Measurements from ENCODE around the gene PIK3R6.

The PIK3R6 gene

DNA sequence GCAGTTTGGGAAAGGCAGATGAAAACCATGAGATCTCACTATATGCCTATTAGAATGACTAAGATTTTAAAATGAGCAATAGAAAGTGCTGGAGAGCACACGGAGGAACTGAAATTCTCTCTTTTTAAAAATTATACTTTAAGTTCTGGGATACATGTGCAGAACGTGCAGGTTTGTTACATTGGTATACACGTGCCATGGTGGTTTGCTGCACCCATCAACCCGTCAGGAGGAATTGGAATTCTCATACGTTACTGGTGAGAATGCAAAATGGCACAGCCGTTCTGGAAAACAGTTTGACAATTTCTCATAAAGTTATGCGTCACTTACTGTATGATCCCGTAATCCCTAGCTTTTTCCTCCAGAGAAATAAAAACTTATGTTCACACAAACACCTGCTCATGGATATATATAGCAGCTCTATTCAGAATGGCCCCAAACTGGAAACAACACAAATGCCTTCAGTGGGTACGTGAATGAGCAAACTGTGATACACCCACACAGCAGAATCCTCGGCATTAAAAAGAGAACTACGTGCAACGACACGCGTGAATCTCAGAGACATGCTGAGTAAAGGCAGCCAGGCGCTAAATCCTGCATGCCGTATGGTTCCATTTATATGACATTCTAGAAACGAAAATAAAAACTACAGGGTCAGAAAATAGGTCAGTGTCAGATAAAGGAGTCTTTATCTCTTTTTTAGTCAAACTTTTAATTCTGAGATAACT lies 11.8 kb downstream of the PIK3R6 start:
- DNase-seq (ENCODE audit: low read depth), result no peak

DNA sequence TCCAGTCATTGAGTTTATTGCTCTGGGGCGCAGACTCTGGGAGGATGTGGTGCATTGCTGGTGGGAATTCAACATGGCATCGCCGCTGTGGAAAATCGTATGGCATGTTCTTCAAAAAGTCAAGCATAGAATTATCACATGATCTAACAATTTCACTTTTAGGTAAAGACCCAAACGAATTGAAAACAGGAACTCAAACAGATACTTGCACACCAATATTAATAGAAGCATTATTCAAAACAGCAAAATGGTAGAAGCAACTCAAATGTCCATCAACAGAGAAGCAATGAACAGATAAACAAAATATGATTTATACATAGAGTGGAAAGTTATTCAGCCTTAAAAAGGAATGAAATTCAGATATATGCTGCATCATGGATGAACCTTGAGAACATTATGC lies 15.9 kb downstream of the PIK3R6 start:
- DNase-seq (ENCODE audit: low read depth), result no peak

DNA sequence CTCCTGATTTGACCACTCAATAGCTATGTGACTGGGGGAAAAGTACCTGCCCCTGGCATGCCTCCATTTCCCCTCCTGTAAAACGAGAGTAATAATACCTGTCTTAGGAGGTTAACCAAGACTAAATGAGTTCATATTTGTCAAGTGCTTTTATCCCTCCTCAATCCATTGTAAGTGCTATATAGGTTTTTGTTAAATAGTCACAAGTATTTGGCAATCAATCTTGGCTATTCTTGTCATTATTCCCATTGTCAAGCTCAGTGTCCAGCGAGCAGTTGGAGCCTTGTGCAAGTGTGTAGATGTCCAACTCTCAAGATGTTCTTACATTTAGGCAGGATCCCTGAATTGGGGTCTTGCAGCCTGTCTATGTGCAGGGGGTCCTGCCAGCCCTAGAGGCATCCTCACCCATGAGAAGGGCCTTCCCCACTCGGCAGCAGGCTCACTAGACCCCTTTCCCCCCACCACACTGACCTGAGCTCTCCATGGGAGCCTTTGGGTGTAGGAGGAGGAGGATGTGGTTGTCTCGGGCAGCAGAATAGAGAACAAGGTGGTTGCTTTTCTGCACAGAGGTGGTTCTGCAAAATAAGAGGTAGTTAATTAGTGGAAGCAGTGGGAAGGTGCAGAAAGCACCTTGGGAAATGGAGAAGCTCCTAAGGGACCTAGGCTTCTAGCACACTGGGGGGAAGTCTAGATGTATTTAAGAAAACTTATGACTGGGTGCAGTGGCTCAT lies 18.0 kb downstream of the PIK3R6 start:
- DNase-seq (ENCODE audit: low read depth), result no peak

DNA sequence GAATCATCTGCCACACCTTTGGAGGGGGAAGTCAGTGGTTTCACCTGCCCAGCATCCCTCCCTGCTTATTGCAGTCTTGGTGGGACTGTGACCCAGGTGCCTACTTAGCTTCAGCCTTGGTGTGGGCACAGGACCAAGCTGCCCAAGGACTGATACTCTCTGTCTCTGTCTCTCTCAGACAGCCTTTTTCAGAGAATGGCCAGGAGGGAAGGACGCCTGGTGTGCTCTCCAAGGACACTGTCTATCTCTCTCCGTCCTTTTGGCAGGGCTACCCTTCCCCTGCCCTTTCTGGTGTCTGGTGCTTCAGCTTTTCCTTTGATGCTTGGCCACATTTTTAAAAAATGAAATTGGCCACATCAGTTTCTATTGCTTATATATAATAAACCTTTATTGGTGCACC lies 19.6 kb downstream of the PIK3R6 start:
- no peak for DNase-seq (ENCODE audit: low read depth)

DNA sequence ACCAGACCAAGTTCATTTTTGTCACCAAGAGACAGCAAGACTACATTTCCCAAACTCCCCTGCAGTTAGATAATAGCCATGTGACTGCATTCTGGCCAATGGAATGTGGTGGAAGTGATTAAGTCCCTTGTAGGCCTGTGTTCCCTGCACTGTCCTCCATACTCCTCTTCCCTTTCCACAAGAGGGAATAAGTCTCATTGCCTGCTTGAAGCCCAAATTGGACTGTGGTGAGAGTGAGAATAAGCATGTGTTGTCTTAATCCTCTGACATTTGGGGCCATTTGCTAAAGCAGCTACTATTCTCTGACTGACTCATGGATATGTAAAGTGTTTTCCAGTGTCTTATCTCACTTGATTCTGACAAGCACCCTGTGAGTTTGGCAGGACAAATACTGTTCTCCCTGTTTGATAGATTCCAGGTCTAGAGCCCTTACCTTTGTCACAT lies 20.7 kb downstream of the PIK3R6 start:
- no peak for DNase-seq (ENCODE audit: low read depth)

DNA sequence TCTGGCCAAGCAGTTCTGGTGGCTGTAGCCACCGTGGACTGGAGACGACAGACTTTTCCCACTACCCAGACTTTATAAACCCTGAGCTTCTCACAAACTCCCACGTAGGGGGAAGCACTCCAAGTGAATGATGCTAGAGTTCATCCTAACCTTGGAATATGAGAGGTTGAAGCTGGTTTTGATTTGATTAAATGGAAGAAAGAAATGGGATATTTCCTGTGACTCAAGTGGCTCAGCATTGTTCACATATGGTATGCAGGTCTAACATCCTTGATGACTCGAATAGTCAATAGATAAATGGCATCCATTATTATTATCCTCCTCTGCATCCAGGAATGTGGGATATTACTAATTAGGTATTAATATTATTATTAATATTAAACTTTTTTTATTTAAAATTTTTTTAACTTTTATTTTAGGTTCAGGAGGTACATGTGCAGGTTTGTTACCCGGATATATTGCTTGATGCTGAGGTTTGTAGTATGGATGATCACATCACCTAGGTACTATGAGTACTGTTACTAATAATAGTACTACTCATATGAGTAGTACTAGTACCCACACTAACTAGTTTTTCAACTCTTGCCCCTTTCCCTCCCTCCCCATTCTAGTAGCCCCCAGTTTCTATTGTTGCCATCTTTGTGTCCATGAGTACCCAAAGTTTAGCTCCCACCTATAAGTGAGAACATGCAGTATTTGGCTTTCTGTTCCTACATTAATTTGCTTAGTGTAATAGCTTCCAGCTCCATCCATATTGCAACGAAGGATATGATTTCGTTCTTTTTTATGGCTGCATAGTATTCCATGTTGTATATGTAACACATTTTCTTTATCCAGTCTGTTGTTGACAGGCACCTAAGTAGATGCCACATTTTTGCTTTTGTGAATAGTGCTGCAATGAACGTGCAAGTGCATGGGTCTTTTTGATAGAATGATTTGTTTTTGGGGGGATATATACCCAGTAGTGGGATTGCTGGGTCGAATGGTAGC lies 22.9 kb downstream of the PIK3R6 start:
- DNase-seq (ENCODE audit: low read depth), result no peak

DNA sequence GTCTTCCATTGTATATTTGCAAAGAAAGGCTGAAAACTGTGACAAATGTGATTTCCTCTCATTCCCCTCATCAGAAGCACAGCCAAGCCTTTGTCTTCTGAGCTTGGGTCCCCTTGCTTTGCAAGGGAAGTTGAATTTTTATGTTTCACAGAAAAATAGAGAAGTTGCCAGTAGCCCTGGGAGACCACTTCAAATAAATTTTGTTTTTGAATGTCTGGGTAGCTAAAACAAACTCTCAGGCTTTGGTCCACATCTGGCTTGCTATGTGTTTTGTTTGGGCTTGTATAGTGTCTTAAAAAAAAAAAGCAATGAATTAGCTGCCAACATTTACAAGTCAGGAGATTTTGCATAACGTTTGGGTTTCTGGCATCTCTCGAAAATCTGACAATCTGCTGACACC lies 24.1 kb downstream of the PIK3R6 start:
- DNase-seq (ENCODE audit: low read depth), result no peak

DNA sequence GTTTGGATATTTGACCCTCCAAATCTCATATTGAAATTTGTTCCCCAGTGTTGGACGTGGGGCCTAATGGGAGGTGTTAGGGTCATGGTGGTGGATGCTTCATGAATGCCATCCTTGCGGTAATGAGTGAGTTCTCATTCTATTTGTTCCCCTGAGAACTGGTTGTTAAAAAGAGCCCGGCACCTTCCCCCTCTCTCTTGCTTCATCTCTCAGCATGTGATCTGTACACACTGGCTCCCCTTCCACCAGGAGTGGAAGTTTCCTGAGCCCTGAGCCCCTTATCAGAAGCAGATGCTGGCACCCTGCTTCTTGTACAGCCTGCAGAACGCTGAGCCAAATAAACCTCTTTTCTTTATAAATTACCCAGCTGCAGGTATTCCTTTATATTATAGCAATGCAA lies 25.6 kb downstream of the PIK3R6 start:
- no peak for DNase-seq (ENCODE audit: low read depth)

DNA sequence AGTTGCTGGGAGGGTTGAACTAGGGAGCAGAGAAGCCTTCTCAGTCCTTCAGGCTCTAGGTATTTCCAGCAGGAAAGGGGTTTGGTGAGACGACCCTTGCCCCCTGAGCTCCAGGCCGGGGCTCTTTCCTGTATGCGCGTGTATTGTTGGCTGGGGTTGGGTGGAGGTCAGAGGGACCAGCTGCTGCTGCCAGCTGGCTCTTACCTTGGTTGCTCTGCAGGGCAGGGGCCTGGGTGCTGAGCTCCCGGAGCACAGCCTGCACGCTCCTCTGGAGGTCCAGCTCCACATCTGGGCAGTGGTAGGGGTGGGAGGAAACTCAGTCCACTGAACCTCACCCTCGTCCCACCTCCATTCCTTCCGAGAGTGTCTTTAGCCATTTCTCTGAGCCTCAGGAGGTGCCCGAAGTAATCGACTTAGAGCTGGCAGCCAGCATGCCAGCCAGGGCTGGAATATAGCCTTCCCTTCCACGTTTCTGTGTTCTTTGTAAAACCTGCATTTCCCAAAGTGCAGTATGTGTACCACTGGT lies 28.0 kb downstream of the PIK3R6 start:
- DNase-seq (ENCODE audit: low read depth), result no peak

DNA sequence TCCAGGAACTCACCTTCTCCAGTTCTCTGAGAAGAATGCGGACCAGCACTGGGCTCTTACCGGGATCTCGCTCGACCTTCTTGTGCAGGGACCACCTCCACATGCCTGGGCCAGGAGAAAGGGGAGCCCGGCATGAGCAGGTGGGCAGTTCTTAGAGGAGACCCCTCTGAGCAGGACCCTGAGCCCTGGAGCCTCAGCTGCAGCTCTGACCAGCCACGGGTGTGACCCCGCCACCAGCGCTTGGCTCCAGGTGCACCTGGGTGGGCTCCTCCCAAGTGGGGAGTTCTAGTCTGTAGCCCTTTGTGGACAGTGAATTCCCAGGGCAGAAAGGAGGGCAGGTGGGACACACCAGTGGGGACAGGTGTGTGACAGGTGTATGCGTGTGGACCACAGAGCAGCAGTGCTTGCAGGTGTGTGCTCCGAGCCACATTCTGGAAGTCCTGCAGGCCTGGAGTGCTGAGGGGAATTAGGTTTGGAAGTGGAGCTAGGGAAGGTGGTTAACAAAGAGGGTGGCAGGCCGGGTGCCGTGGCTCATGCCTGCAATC lies 28.9 kb downstream of the PIK3R6 start:
- no peak for DNase-seq (ENCODE audit: low read depth)

DNA sequence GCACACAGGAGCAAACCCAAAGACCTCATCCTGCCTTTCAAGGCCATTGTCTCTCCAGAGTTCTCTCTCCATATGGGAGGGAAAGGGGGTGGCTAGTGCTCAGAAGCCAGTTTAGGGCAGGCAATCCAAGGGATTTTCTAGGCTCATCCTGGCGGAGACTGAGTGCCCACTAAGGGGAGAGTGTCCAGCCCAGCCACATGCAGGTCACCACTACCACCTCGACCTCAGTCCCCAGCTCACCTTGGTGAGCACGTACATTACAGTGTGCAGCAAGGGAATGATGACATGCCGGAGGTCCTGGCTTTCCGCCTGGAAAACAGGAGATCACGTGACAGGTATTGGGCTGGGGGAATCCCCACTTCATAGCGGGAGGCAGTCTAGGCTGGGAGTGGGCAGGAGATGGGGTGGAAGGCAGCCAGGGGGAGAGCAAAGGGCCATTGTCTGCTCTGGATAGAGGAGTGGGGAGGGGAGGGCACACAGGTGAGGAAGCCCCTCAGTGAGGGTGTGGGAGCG lies 29.9 kb downstream of the PIK3R6 start:
- DNase-seq (ENCODE audit: low read depth), result no peak

DNA sequence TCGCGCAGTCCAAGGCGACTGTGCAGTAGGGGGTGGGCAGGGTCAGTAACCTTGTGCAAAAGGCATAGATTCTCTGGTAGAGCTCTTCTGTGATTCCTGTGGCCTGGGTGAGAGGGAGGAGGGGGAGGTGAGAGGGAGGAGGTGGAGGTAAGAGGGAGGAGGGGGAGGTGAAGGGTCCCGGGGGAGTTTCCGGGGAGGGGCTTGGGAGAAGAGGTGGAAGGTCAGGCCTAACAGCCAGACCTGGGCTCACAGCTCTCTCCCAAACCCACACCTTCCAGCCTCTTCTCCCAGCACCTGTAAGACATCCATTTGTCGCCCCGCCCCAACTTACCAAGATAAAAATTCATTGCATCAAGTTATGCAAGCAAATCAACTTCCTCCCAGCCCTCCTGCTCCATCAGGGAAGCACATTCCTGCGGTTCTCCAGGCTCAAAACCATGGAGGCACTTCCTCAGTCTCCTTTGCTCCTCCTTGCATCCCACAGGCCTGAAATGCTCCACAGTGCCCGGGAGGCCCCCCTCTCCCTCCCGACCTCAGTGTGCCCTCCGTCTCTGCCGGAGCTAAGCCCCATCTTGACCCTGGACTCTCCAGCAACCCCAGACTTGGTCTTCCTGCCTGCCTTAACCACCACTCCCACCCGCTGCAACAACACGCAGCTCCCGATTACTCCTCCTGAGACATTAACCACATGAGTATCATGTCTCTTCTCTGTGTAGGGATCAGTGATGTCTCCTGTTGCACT lies 30.5 kb downstream of the PIK3R6 start:
- DNase-seq (ENCODE audit: low read depth), result no peak

DNA sequence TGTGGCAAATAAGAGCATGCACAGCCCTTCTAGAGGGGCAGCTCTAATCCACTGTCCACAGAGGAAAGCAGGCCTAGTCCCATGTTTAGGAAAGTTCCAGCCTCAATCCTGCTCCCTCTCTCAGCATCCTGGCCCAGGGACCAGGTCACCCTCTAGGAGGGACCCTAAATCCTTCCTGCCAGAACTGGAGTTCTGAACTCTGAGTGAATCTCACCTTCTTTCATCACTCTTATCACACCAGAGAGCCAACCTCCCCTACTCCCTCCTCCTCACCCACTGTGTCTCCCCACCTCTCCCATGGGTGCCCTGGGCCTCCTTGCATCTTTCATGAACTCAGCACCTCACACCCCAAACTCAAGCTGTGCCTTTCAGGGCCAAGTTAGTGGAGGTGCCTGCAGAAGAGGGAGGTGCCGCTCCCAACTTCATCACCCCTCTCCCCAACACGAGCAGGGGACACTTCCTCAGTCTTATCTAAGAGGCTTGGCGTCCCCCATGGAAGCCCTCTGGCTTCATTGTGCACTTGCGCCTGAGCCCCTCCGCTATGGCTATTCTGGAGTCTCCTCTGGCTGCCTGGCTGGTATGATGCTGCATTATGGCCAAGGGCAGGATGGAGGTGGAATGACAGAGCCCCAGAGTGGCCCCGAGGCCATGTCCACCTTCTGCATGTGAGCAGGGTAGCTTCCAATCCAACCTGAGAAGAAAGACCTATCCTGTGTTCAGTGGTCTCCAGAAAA lies 31.7 kb downstream of the PIK3R6 start:
- DNase-seq (ENCODE audit: low read depth), result no peak

DNA sequence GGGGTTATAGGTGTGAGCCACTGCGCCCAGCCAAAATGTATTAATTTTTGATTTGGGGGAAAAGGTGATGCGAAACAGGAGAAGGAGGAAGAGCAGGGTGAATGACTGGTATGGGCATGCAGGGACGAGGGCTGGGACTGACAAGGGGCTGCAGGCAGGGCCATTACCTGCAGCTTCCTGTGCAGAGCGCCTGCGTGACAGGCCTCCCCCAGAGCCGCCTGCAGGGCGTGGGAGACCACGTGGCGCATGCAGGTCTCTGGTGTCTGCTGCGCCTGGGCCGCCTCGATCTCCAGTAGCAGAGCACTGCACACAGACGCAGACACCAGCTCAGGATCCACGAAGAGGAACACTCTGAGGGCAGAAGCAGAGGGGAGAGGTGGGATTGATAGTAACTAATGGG lies 32.4 kb downstream of the PIK3R6 start:
- DNase-seq (ENCODE audit: low read depth), result no peak

DNA sequence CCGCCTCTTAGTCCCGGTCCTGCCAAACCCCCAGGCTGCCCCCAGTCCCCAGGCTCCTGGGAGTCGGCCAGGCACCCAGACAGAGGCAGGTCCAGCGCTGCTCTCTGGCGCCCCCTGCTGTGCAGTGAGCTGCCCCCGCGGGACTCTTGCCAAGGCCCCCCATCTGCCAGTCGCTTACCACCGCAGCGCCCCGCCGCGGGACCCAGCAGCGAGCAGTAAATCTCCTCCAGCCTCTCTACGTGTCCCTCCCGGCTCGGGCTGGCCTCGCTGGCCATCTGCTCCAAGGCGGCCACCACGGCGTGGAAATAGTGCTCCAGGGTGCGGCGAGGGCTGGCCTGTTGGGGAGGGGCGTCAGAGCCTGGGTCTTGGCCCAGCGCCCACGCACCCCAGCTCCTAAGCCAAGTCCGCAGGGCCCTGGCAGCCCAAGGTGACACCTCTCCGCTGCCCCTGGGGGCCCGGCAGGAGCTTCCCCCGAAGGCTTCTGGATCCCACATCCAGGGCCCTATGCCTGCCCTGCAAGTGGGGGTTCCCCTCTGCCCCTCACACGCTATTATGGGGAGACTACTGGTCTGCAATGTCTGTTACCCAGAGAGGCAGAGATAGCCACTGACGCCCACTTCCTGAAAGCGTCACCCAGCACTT lies 34.6 kb downstream of the PIK3R6 start:
- no peak for DNase-seq (ENCODE audit: low read depth)

DNA sequence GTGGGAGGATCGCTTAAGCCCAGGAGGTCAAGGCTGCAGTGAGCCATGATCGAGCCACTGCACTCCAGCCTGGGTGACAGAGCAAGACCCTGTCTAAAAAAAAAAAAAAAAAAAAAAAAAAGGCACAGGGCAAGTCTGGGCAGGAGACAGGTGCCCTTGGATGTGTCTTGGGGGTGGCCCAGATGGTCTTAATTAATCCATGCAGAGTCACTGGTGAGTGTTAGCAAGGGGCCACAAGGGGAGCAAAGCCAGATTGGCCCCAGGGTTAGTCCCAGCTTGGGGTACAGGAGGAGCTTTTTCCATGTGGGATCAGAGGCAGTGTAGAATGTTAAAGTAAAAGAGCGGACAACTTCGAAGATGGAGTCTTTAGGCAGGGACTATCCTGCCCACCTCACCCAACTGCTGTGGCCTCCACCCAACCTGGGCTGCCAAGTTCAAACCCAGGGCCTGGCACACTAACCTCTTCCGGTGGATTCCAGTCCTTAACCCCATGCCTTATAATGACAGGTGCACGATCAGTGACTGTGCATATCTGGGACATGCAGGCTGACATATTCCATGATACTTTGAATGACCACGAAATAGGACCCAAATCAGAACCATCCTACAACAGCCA lies 36.1 kb downstream of the PIK3R6 start:
- DNase-seq (ENCODE audit: low read depth), result no peak

DNA sequence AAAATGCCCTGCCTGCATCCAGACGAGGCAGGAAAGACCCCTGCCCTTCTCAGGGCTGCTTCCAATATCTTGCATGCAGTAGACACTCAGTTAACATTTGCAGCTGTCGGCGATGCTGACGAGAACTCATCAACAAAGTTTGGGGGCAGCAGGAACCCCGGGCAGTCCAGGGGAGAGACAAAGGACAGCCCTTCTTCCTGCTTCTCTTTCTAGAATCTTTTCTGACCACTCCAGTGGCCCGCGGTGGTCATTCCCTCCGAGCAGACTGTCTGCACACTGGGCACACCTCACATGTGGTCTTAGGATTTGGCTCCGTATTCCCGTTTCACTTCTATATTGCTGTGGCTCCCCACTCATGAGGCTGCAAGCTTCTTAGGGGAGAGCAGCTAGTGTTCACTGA lies 37.3 kb downstream of the PIK3R6 start:
- no peak for DNase-seq (ENCODE audit: low read depth)

DNA sequence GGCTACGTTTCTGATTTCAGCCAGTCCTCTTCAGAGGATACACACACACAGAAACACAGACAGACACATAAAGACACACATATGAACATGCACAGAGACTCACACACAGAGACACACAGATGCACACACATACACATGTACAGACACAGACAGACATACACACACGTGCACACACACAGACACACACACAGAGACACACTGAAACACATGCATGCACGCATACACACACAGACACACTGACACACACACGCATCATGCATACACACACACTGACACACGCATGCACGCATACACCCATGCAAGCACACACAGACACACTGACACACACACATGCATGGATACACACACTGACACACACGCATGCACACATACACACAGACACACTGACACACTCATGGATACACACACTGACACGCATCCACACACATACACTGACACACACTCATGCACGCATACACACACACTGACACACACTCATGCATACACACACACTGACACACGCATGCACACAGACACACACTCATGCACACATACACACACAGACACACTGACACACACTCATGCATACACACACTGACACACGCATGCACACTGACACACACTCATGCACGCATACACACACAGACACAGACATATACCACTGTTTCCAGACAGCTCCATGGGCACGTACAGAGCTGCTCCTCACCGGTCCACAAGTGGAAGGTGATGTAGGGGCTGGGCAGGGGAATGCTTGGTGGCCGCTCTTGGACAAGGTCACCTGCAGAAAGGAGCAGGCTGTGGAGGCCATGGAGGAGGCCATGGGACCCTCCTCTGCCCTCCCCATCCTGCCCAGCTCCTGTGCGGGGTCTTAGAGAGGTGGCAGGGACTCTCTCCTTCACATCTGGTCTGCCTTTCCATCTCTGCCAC lies 38.2 kb downstream of the PIK3R6 start:
- DNase-seq (ENCODE audit: low read depth), result no peak

All from T-helper 22 cell (primary cell).